GM23338 (cell line): ENCODE results near the gene TNS3. TPM values are rescaled to one million over a fixed set of nuclear protein-coding genes. Genes with fewer than 3 reads are reported as not detected.

ENCODE experiments used
- ATAC-seq: fragments of 200-7000 bp; cut with Tn5 transposase; 3 replicates; pipeline ENCODE4 v1.9.1; 2020
- DNase-seq: peaks from one replicate; pipeline ENCODE4 v3.0.0-alpha.2; 2015; ENCODE audit warnings: low spot score
- H2AFZ ChIP-seq: fragments of 200-600 bp; sonication (generic); 2 replicates; pipeline ENCODE4 v1.8.0; 2016; ENCODE audit warnings: antibody characterized with exemption, mild to moderate bottlenecking, moderate library complexity
- H3F3A ChIP-seq: fragments of 200-600 bp; sonication (generic); replicated peaks from 2 replicates; pipeline ENCODE4 v1.8.0; 2017; ENCODE audit warnings: antibody characterized with exemption, mixed run types, low read depth
- H3K27ac ChIP-seq: fragments of 200-600 bp; sonication (generic); 2 replicates; pipeline ENCODE4 v1.6.1; 2016; ENCODE audit warnings: low read depth
- H3K27me3 ChIP-seq: fragments of 200-600 bp; sonication (generic); 2 replicates; pipeline ENCODE4 v1.8.0; 2016; ENCODE audit warnings: mild to moderate bottlenecking, mixed run types, moderate library complexity; ENCODE audit not compliant: insufficient read depth
- H3K36me3 ChIP-seq: fragments of 200-600 bp; sonication (generic); 2 replicates; pipeline ENCODE4 v1.8.0; 2016; ENCODE audit warnings: mild to moderate bottlenecking; ENCODE audit not compliant: insufficient read depth
- H3K4me1 ChIP-seq: fragments of 200-600 bp; sonication (generic); 2 replicates; pipeline ENCODE4 v1.8.0; 2016; ENCODE audit warnings: mild to moderate bottlenecking, moderate library complexity; ENCODE audit not compliant: insufficient read depth
- H3K4me2 ChIP-seq: fragments of 200-600 bp; sonication (generic); 2 replicates; pipeline ENCODE4 v1.7.1; 2017; ENCODE audit warnings: mixed run types
- H3K4me3 ChIP-seq: fragments of 200-600 bp; sonication (generic); 2 replicates; pipeline ENCODE4 v1.6.1; 2016; ENCODE audit warnings: mixed run types
- H3K79me2 ChIP-seq: fragments of 200-600 bp; sonication (generic); replicated peaks from 2 replicates; pipeline ENCODE4 v1.8.0; 2017; ENCODE audit warnings: mild to moderate bottlenecking; ENCODE audit not compliant: insufficient read depth
- H3K9me2 ChIP-seq: fragments of 200-600 bp; sonication (generic); 2 replicates; pipeline ENCODE4 v1.8.0; 2017; ENCODE audit not compliant: insufficient read depth
- H4K20me1 ChIP-seq: fragments of 200-600 bp; sonication (generic); replicated peaks from 2 replicates; pipeline ENCODE4 v1.8.0; 2017; ENCODE audit warnings: mild to moderate bottlenecking; ENCODE audit not compliant: insufficient read depth
- H3K27ac Mint-ChIP-seq: 2 replicates; pipeline ENCODE4 v1.8.0; 2020; ENCODE audit warnings: inconsistent platforms, mild to moderate bottlenecking, moderate library complexity, mixed read lengths
- H3K27me3 Mint-ChIP-seq: 3 replicates; pipeline ENCODE4 v1.8.0; 2022; ENCODE audit warnings: low read depth, mild to moderate bottlenecking, moderate library complexity, mixed read lengths, inconsistent platforms; ENCODE audit not compliant: insufficient read depth, poor library complexity
- H3K36me3 Mint-ChIP-seq: 3 replicates; pipeline ENCODE4 v1.8.0; 2021; ENCODE audit warnings: low read depth, mild to moderate bottlenecking, inconsistent platforms, moderate library complexity, mixed read lengths
- H3K4me1 Mint-ChIP-seq: 3 replicates; pipeline ENCODE4 v1.8.0; 2020; ENCODE audit warnings: mild to moderate bottlenecking, inconsistent platforms, mixed read lengths
- H3K4me3 Mint-ChIP-seq: 3 replicates; pipeline ENCODE4 v1.8.0; 2021; ENCODE audit warnings: moderate library complexity, mild to moderate bottlenecking, inconsistent platforms, mixed read lengths
- H3K9me3 Mint-ChIP-seq: 3 replicates; pipeline ENCODE4 v1.8.0; 2020; ENCODE audit warnings: moderate library complexity, mild to moderate bottlenecking, inconsistent platforms, mixed read lengths
- CREB1 ChIP-seq: fragments of 250-450 bp; sonication (Bioruptor Pico); IDR thresholded peaks from 2 replicates; pipeline ENCODE4 v1.5.0; 2020; ENCODE audit warnings: low read depth, mild to moderate bottlenecking, moderate library complexity
- CTCF ChIP-seq, 2 experiments: fragments of 200-600 bp in 1 of 2; sonication (generic) in 1 of 2; conservative IDR thresholded peaks; 2 replicates each; pipeline versions ENCODE4 v1.5.1 to v1.6.1; 2016 to 2017; ENCODE audit warnings: antibody characterized with exemption in 2 of 2, low read depth in 2 of 2, mild to moderate bottlenecking in 2 of 2, moderate library complexity in 1 of 2
- ETS1 ChIP-seq: IDR thresholded peaks from 2 replicates; pipeline ENCODE4 v1.6.1; 2016; ENCODE audit warnings: antibody characterized with exemption
- EZH2 ChIP-seq: fragments of 200-600 bp; sonication (generic); IDR thresholded peaks from one replicate; pipeline ENCODE4 v1.8.0; 2017; ENCODE audit warnings: antibody characterized with exemption, mild to moderate bottlenecking, low read depth; ENCODE audit not compliant: unreplicated experiment
- JUNB ChIP-seq: IDR thresholded peaks from one replicate; pipeline ENCODE4 v1.6.1; 2016; ENCODE audit warnings: antibody characterized with exemption; ENCODE audit not compliant: unreplicated experiment
- POLR2AphosphoS5 ChIP-seq: IDR thresholded peaks from 2 replicates; pipeline ENCODE4 v1.6.1; 2016; ENCODE audit warnings: antibody characterized with exemption, low read depth
- REST ChIP-seq: IDR thresholded peaks from one replicate; pipeline ENCODE4 v1.6.1; 2018; ENCODE audit warnings: antibody characterized with exemption; ENCODE audit not compliant: unreplicated experiment
- STAT1 ChIP-seq: IDR thresholded peaks from one replicate; pipeline ENCODE4 v1.6.1; 2016; ENCODE audit warnings: antibody characterized with exemption; ENCODE audit not compliant: unreplicated experiment
- ZNF114 ChIP-seq: fragments of 250-450 bp; sonication (Bioruptor Pico); IDR thresholded peaks from 2 replicates; pipeline ENCODE4 v1.5.0; 2020; ENCODE audit warnings: mild to moderate bottlenecking, moderate library complexity
- ZNF331 ChIP-seq: fragments of 250-450 bp; sonication (Bioruptor Pico); IDR thresholded peaks from 2 replicates; pipeline ENCODE4 v1.5.0; 2020; ENCODE audit warnings: low read depth, mild to moderate bottlenecking, moderate library complexity
- polyA plus RNA-seq: library from polyadenylated mRNA; unstranded; fragments of >200 nt; fragmentation: Nextera tagmentation; extraction: Ambion mirVana; gene quantifications from 2 replicates; pipeline ENCODE4 v1.2.1, GENCODE V29; 2016
- total RNA-seq: library from RNA; depleted of rRNA; stranded (reverse); fragments of >200 nt; shearing (Covaris generic); gene quantifications from 2 replicates; pipeline ENCODE4 v1.2.3, GENCODE V29; 2014

The TNS3 gene
- total and polyA plus RNA-seq, 2 experiments from 2014 or later, result 6.2 to 28.7 TPM

GRCh38 chr7:47611045-47611511 is 29.2 kb upstream of the TNS3 start (continued):
- TF ChIP-seq STAT1 (no peak), EZH2 (no peak), REST (no peak), ZNF114 (CRISPR knock-in tag) (no peak), CREB1 (CRISPR knock-in tag) (no peak), JUNB (no peak), POLR2AphosphoS5 (no peak), ETS1 (no peak), CTCF (conservative IDR thresholded peaks at IDR 0.05; ENCODE audit: low read depth in 2 of 2) (no peak), ZNF331 (CRISPR knock-in tag) (no peak)

GRCh38 chr7:47610506-47611044 is 28.7 kb upstream of the TNS3 start:
- Mint-ChIP-seq H3K4me1 (no peaks in the 10 kb centered on the region; the same call in 2 of the 3 replicates), H3K36me3 (no peaks in the 10 kb centered on the region), H3K9me3 (no peaks in the 10 kb centered on the region), H3K27ac (no peak overlapping the region), H3K27me3 (peaks cover 4% of the 10 kb centered on the region), H3K4me3 (no peak overlapping the region)
- no peak for TF ChIP-seq JUNB
- TF ChIP-seq CREB1 (CRISPR knock-in tag), result no peak
- no peak overlapping the region for H3K27ac ChIP-seq
- no peak overlapping the region for H3K4me3 ChIP-seq
- H3K36me3 ChIP-seq, result no peaks in the 10 kb centered on the region
- no peaks in the 10 kb centered on the region for H3K4me1 ChIP-seq
- H3K4me2 ChIP-seq, result no peak overlapping the region
- DNase-seq (no peak), ATAC-seq (no peak)
- H4K20me1 ChIP-seq, result no peaks in the 10 kb centered on the region
- no peaks in the 10 kb centered on the region for H3F3A ChIP-seq
- H3K9me2 ChIP-seq, result no peaks in the 10 kb centered on the region
- no peaks in the 10 kb centered on the region for H3K79me2 ChIP-seq
- H2AFZ ChIP-seq, result no peak overlapping the region
- H3K27me3 ChIP-seq, result no peaks in the 10 kb centered on the region
